GM23248 (cell line): Measurements from ENCODE around the gene MSMP.

Experiments
- EZH2 ChIP-seq: fragments of 200-600 bp; sonication (generic); IDR thresholded peaks from 2 replicates; pipeline ENCODE4 v1.6.1; 2018; ENCODE audit warnings: antibody characterized with exemption, mild to moderate bottlenecking; ENCODE audit not compliant: insufficient read depth, poor library complexity, severe bottlenecking
- EZH2phosphoT487 ChIP-seq: fragments of 200-600 bp; sonication (generic); IDR thresholded peaks from 2 replicates; pipeline ENCODE4 v1.6.1; 2018; ENCODE audit warnings: antibody characterized with exemption, moderate library complexity, mild to moderate bottlenecking, low read depth; ENCODE audit not compliant: insufficient read depth

DNA sequence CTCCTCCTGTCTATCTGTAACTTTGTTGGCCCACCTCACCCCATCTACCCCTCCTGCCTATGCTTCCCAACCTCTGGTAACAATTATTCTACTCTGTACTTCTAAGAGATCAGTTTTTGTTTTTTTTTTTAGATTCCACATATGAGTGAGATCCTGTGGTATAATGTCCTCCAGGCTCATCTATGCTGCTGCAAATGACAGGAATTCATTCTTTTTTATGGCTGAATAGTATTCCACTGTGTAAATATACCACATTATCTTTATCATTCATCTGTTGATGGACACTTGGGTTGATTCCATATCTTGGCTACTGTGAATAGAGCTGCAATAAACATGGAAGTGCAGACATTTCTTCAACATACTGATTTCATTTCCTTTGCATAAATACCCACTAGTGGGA lies 29.3 kb upstream of the MSMP start:
- no peak for TF ChIP-seq EZH2
- no peak for TF ChIP-seq EZH2phosphoT487
